GM12875 (cell line): ENCODE measurements around the gene AKR1C4.

Source experiments
- H3K4me3 ChIP-seq: one replicate; pipeline ENCODE4 v1.5.1; 2011; ENCODE audit warnings: low read depth, low read length, control low read depth
- TF ChIP-seq, protein P1 (sequence below): IDR thresholded peaks from 2 replicates; pipeline ENCODE4 v1.5.1; 2011; ENCODE audit warnings: low read depth, mild to moderate bottlenecking, control low read depth, inconsistent platforms, low read length, moderate library complexity, borderline replicate concordance; ENCODE audit not compliant: insufficient read depth

AKR1C4 gene

GRCh38 chr10:5266804-5267203 is 70.2 kb downstream of the AKR1C4 start:
- H3K4me3 ChIP-seq, result no peak overlapping the region
- TF ChIP-seq, protein P1, sequence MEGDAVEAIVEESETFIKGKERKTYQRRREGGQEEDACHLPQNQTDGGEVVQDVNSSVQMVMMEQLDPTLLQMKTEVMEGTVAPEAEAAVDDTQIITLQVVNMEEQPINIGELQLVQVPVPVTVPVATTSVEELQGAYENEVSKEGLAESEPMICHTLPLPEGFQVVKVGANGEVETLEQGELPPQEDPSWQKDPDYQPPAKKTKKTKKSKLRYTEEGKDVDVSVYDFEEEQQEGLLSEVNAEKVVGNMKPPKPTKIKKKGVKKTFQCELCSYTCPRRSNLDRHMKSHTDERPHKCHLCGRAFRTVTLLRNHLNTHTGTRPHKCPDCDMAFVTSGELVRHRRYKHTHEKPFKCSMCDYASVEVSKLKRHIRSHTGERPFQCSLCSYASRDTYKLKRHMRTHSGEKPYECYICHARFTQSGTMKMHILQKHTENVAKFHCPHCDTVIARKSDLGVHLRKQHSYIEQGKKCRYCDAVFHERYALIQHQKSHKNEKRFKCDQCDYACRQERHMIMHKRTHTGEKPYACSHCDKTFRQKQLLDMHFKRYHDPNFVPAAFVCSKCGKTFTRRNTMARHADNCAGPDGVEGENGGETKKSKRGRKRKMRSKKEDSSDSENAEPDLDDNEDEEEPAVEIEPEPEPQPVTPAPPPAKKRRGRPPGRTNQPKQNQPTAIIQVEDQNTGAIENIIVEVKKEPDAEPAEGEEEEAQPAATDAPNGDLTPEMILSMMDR, result no peak

- no peak overlapping the region for H3K4me3 ChIP-seq
- TF ChIP-seq, protein P1, result no peak
These were observed 71.6 kb downstream of the AKR1C4 start for GRCh38 chr10:5268234-5268633.
